HG03175 (cell line): Measurements from ENCODE around the gene ACBD4.

Experiments
- ATAC-seq: cut with Tn5 transposase; IDR thresholded peaks from one replicate; pipeline ENCODE4 v1.9.1; 2021; ENCODE audit warnings: mild to moderate bottlenecking, moderate library complexity; ENCODE audit not compliant: unreplicated experiment

The ACBD4 gene

GRCh38 chr17:45135192-45135977 lies at the start of gene ACBD4:
Gene ACBD4 (plus strand): TSS chr17:45135687. CDS start chr17:45136145, 458 bp downstream.
- peak; percentile 82 for ATAC-seq

GRCh38 chr17:45086391-45086790 lies 49.1 kb upstream of the ACBD4 start:
- no peak for ATAC-seq

GRCh38 chr17:45086865-45087503 lies 48.5 kb upstream of the ACBD4 start:
- ATAC-seq: no peak

GRCh38 chr17:45087504-45087975 lies 47.9 kb upstream of the ACBD4 start:
- no peak for ATAC-seq

- no peak for ATAC-seq
Observed at GRCh38 chr17:45087978-45088377, 47.5 kb upstream of the ACBD4 start.

- no peak for ATAC-seq
Observed at GRCh38 chr17:45088741-45089140, 46.7 kb upstream of the ACBD4 start.

- ATAC-seq: no peak
Observed at GRCh38 chr17:45090711-45091110, 44.8 kb upstream of the ACBD4 start.

GRCh38 chr17:45091778-45092425 lies 43.6 kb upstream of the ACBD4 start:
- no peak for ATAC-seq

GRCh38 chr17:45092911-45093430 lies 42.5 kb upstream of the ACBD4 start:
- no peak for ATAC-seq

- ATAC-seq: no peak
Observed at GRCh38 chr17:45093444-45094110, 41.9 kb upstream of the ACBD4 start.

- no peak for ATAC-seq
Observed at GRCh38 chr17:45096141-45096540, 39.3 kb upstream of the ACBD4 start.

GRCh38 chr17:45096926-45097325 lies 38.6 kb upstream of the ACBD4 start:
- no peak for ATAC-seq

- ATAC-seq: no peak
Observed at GRCh38 chr17:45098081-45098868, 37.2 kb upstream of the ACBD4 start.

GRCh38 chr17:45098869-45099616 lies 36.4 kb upstream of the ACBD4 start:
- no peak for ATAC-seq

GRCh38 chr17:45101546-45101882 lies 34.0 kb upstream of the ACBD4 start:
- no peak for ATAC-seq

GRCh38 chr17:45101883-45102811 lies 33.3 kb upstream of the ACBD4 start:
- ATAC-seq: no peak

GRCh38 chr17:45102856-45103255 lies 32.6 kb upstream of the ACBD4 start:
- no peak for ATAC-seq

GRCh38 chr17:45103269-45103795 lies 32.2 kb upstream of the ACBD4 start:
- no peak for ATAC-seq
